NCI-H1436 treated with DMSO at 0.1 percent for 48 hours (cell line): ENCODE results near the gene RSRC1.
"Not testable (repeated sequence)": the region's sequence is repeated elsewhere in the genome, so short reads cannot be mapped to it uniquely, and the experiment has no call there.

Experiments
- DNase-seq: peaks from one replicate; lab custom pipeline; 2025; lab: John Stamatoyannopoulos, UW

Gene RSRC1

DNA sequence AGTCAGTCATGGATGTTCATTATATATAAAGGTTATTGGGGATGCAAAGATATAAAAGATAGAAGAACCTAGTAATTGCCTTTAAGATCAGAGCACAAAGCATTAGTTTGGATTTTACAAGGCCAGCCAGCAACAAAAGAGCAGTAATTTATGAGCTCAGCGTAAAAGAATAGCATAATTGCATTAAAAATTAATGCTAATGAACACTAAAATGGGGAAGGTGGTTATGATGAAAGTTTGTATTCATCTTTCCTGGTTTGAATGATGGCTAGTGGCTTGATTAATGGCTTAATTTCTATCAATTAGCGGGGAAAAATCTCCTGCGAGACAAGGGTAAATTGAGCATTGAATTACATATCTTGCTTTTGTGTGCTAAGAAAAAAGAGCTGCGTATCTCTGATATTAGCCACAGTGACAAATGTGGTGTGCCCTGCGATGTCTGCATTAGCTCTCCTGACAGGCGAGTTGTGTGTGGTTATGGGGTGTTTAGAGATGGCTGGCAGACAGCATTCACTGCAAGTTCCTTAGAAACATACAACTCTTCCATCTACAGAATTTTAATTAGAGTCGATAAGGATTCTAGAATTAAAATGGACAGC lies 418.3 kb downstream of the RSRC1 start:
- no peak for DNase-seq

GRCh38 chr3:158531334-158531733 lies 421.4 kb downstream of the RSRC1 start:
- DNase-seq, result no peak

DNA sequence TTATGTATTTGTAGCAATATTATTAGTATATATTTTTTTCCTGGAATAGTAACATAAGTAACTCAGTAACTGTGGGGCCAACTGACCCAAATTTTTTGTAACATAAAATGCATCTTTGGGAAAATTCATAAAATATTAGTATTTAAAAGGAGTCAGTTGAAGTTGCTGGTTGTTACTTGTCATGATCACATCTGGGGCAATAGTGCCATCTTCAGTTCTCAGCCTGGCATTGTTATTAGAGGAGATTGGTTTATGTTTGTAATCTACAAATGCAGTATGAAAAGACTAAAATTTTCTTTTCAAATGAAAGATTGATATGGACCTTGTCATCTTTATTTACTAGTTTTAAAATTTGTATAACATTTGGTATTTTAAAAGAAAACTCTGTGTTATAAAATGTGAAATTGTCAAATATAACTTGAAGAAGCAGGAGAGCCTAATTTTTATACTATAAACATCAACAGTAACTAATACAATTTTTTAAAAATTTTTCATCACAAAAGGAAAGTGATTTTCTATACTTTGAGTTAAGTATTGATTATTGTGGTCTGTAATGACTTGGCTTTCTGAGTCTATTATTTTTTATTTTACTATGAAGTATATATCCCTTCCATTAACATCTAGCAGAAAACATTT lies 422.3 kb downstream of the RSRC1 start:
- no peak for DNase-seq

DNA sequence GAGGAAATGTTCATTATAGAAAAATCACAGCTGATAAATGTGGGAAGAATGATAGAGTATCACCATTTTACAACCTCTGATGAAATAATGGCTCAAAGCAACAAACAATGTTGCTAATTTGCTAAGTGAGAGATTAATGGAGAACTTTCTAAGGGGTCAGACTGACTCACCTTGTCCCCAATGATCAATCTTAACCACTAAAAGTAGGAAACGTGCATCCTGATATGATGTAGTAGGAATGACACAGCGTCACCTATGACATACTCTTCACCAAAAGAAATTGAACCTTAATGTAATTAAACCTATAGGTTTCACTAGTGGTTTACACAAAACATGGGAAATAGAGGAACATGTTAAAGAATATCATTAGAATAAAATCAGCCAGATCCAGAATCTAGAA lies 426.0 kb downstream of the RSRC1 start:
- DNase-seq, result no peak

DNA sequence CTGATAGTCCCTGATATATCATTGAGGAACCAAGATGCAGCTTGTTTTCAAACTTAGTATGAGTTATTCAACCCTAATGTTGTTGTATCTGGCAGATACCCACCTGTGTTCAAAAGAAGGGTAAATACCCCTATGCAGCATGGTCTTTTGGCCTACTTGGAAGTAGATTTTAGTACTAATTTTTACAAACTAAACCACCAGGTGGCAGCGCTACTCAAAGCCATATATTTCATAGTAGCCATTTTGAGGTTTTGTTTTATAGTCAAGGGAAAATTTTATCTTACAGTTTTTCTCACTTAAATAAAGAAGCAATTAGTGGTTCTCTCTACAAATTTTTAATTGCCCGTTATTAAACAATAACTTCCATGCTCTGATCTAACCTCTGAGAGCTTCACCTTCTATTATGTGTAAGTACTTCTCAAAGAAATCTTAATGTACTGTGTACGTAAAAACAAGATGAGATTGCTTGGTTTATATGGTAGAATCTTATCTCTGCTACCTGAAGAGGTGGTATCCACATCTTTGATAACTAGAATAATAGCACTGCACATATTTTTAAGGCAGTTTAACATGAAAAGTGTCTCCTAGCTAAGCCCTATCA lies 429.6 kb downstream of the RSRC1 start:
- no peak for DNase-seq

DNA sequence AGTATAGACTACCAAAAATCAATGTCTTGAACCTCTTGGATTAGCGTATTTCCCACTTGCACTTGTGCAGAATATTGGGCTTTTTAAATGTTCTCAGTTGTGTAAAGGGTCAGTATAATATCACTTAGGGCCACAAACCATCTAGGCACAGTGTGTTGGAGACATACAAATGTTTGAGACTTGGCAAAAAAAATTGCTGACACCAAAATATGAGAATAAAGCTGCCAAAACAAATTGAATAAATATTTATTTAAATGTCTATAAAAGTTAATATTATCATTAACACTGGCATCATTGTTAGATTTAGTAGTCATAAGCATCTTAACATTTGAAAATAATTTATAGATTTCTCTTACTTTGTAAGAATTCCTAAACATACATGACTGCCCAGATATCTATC lies 430.2 kb downstream of the RSRC1 start:
- DNase-seq, result no peak

DNA sequence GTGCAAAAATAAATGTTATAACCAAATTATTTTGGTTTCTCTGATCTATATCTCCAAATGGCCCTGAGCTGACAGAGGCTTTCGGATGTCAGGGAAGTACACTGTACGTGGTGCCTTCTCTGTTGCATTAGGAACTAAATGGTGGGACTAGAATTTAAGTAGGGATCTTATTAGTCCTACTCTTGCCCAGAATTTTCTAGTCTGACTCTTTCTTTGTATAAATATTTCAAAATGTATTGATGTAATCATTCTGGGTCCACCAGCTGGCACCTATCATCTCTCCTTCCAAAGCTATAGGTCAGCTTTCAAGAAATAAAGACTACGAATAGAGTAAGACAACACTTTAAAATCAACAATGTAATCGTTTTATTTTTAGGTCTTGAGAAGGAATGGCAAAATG lies 438.8 kb downstream of the RSRC1 start:
- no peak for DNase-seq

DNA sequence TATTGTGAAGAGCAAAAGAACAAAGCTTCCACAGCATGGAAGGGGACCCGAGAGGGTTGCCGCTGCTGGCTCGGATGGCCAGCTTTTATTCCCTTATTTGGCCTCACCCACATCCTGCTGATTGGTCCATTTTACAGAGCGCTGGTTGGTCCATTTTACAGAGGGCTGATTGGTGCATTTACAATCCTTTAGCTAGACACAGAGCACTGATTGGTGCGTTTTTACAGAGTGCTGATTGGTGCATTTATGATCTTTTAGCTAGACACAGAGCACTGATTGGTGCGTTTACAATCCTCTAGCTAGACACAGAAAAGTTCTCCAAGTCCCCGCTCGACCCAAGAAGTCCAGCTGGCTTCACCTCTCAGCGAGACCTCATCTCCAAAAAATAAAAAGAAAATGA lies 440.0 kb downstream of the RSRC1 start:
- DNase-seq, result not testable (repeated sequence)

- DNase-seq, result no peak
Observed at GRCh38 chr3:158552124-158552523, 442.2 kb downstream of the RSRC1 start.

- no peak for DNase-seq
Observed at GRCh38 chr3:158559504-158559903, 449.6 kb downstream of the RSRC1 start.

DNA sequence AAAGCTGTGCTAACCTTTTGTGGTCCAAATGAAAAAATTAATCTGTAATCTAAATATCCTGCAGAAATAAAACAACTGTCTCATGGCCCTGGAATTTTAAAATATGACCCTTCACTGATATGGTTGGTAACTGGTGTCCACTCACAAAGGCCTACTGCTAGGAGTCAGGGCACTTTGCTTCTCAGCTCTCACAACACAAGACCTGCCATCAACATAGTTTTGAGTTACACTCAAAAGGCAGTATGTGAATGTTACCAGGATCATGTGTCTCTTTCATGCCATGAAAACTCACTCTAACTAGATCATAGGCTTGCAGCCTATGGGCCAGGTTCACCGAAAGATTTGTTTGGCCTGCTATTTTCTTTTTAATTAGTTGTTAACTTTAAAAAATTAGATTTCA lies 451.1 kb downstream of the RSRC1 start:
- DNase-seq, result no peak

DNA sequence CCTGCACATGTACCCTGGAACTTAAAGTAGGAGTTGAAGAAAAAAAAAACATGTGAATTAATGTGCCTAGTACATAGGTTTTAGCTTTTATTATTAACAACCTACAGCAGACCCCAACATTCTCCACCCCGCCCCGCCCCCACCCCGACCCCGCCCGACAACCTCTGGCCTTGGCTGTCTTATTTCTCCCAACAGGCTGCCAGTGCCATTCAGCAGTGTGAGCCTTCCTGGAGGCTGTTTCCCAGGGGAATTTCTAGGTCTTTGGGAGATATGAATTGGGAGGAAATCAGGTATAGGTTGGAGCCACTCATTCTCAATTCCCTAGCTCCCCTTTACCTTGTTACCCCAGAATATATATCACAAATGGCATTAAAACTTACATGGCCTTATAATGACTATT lies 452.8 kb downstream of the RSRC1 start:
- no peak for DNase-seq

DNA sequence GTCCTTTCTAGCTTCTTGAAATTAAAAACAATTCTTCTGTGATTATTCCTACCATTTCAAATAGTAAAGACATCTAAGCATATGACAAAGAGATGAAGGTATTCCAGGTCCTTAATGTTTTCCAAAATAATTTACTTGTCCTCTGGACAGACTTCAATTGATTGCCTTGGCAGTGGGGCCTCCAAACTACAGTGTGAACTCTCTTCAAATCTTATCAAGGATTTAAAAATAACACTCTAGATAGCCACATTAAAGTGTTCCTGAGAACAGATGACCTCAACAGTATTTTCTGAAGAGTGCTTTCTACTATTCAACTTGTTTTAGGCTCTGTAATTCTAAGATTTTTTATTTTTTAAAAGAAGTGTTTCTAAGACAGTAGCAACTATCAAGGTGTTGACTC lies 453.2 kb downstream of the RSRC1 start:
- no peak for DNase-seq

DNA sequence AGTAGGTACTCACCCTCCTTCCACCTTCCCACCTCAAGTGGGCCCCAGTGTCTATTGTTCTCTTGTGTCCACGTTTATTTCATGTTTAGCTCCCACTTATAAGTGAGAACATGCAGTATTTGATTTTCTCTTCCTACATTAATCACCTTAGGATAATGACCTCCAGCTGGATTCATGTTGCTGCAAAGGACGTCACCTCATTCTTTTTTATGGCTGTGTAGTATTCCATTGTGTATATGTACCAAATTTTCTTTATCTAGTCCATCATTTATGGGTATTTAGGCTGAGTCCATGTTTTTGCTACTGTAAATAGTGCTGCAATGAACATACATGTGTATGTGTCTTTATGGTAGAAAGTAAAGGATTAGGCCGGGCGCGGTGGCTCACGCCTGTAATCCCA lies 455.2 kb downstream of the RSRC1 start:
- no peak for DNase-seq

DNA sequence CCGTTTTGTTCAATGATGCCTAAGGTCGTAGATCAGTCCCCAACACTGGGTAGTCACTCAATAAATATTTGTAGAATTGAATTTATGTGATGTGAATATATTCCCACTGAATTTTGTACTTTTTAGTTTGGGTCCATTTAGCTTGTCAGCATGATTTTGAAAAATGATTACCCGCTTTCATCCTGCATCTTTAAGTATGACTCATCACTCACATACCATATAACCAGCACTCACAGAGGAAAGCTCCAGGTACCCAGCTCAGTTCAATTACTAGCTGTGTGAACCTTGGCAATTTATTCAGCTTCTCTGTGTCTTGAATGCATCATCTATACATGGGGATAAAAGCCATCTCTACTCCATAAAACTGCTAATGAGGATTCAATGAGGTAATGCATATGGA lies 458.9 kb downstream of the RSRC1 start:
- DNase-seq, result no peak

GRCh38 chr3:158569794-158570193 lies 459.9 kb downstream of the RSRC1 start:
- DNase-seq, result no peak

DNA sequence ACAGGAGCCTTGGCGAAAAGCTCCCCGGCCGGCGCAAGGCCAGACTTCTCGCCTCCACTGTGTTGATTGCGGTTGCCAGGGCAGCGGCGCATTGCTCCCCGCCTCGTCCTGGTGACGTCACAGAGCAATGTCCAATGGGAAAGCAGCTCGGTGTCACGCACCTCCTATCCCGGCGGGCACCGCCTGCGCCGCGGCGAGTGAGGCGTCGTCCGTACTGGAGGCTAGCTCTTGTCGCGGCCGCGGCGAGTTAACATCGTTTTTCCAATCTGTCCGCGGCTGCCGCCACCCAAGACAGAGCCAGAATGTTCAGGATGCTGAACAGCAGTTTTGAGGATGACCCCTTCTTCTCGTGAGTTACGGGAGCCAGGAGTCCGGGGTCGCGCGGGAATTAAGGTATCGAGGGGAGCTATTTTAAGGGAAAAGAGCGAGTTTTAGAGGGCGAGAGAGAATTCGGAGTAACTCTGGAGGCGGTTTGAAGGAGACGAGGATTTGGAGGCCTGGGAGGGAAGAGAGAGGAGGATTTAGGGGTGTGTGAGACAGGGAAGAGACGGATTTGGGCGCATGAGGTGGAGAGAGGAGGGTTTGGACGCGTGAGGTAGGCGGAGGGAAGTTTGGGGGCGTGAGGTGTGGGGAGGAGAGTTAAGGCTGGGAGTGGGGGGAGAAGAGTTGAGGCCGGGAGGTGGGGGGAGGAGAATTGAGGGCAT lies 461.3 kb downstream of the RSRC1 start, which contains the start of gene MLF1:
Gene MLF1 (plus strand): TSS at position 196 of the 704 bp plus-strand sequence. CDS start 107 bp downstream, at position 303.
- DNase-seq, result peak; percentile 81

- no peak for DNase-seq
Observed at GRCh38 chr3:158571969-158572765, 462.3 kb downstream of the RSRC1 start.

DNA sequence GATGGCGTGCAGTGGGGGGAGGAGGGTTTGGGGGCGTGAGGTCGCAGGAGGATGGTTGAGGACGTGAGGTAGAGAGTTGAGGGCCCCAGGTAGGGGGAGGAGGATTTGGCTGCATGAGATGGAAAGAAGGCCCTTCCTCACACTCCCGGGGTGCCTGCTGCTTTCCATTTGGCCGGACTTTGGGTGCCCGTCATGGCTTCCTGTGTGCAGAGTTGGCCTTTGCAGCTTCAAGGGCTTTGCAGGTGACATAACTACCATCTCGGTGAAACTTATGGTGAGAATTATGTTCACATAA lies 462.8 kb downstream of the RSRC1 start:
- no peak for DNase-seq

DNA sequence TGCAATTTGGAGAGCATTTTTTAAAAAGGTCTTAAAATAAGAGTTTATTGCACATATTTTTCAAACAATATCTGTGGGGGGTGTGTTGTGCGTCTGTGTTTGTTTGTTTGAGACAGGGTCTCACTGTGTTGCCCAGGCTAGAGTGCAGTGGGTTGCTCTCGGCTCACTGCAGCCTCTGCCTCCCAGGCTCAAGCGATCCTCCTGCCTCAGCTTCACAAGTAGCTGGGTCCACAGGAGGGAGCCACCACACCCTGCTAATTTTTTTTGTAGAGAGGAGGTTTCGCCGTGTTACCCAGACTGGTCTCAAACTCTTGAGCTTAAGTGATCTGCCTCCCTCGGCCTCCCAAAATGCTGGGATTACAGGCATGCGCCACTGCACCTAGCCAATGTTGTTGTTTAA lies 463.8 kb downstream of the RSRC1 start:
- no peak for DNase-seq

- DNase-seq, result no peak
Observed at GRCh38 chr3:158574646-158575045, 464.8 kb downstream of the RSRC1 start.

DNA sequence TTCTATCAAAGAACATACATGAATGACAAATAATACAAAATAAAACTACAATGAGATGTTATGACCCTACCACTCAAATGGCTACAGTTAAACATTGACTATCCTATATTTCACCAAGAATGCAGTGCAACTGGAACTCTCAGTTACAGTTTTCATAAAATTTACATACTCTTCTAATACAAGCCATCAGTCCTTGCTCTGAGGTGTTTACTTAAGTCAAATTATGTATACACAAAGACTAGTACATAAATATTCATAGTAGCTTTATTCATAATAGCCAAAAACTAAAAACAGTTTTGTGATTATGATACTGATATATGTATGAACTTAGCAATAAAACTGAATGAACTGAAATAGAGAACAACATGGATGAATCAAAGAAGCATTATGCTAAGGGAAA lies 480.3 kb downstream of the RSRC1 start:
- DNase-seq, result no peak
